Measurements from ENCODE around the gene MCF2L2.

Gene MCF2L2

GRCh38 chr3:183327343-183327742 is 101.1 kb downstream of the MCF2L2 start:
- DNase-seq (ENCODE audit: low read depth): no peak

- no peak for DNase-seq (ENCODE audit: low read depth)
These were observed 104.3 kb downstream of the MCF2L2 start for GRCh38 chr3:183324083-183324482.

- DNase-seq (ENCODE audit: low read depth): no peak
These were observed 109.0 kb downstream of the MCF2L2 start for GRCh38 chr3:183319371-183319770.

GRCh38 chr3:183318877-183319276 is 109.5 kb downstream of the MCF2L2 start:
- no peak for DNase-seq (ENCODE audit: low read depth)

- no peak for DNase-seq (ENCODE audit: low read depth)
These were observed 110.2 kb downstream of the MCF2L2 start for GRCh38 chr3:183317886-183318865.

GRCh38 chr3:183317271-183317670 is 111.1 kb downstream of the MCF2L2 start:
- no peak for DNase-seq (ENCODE audit: low read depth)

GRCh38 chr3:183315739-183316138 is 112.7 kb downstream of the MCF2L2 start:
- DNase-seq (ENCODE audit: low read depth): no peak

GRCh38 chr3:183313764-183314163 is 114.7 kb downstream of the MCF2L2 start:
- no peak for DNase-seq (ENCODE audit: low read depth)

GRCh38 chr3:183313351-183313750 is 115.1 kb downstream of the MCF2L2 start:
- DNase-seq (ENCODE audit: low read depth): no peak

GRCh38 chr3:183312433-183312832 is 116.0 kb downstream of the MCF2L2 start:
- no peak for DNase-seq (ENCODE audit: low read depth)

- DNase-seq (ENCODE audit: low read depth): no peak
These were observed 117.5 kb downstream of the MCF2L2 start for GRCh38 chr3:183310936-183311335.

- DNase-seq (ENCODE audit: low read depth): no peak
These were observed 119.1 kb downstream of the MCF2L2 start for GRCh38 chr3:183309276-183309675.

- no peak for DNase-seq (ENCODE audit: low read depth)
These were observed 119.7 kb downstream of the MCF2L2 start for GRCh38 chr3:183308751-183309150.

- no peak for DNase-seq (ENCODE audit: low read depth)
These were observed 120.7 kb downstream of the MCF2L2 start for GRCh38 chr3:183307749-183308148.

GRCh38 chr3:183306798-183307671 is 121.4 kb downstream of the MCF2L2 start:
- DNase-seq (ENCODE audit: low read depth): no peak

GRCh38 chr3:183303690-183304089 is 124.7 kb downstream of the MCF2L2 start:
- no peak for DNase-seq (ENCODE audit: low read depth)

- DNase-seq (ENCODE audit: low read depth): no peak
These were observed 126.4 kb downstream of the MCF2L2 start for GRCh38 chr3:183301937-183302580.

GRCh38 chr3:183300996-183301562 is 127.3 kb downstream of the MCF2L2 start:
- no peak for DNase-seq (ENCODE audit: low read depth)

GRCh38 chr3:183299976-183300375 is 128.4 kb downstream of the MCF2L2 start:
- no peak for DNase-seq (ENCODE audit: low read depth)

GRCh38 chr3:183298701-183299153 is 129.7 kb downstream of the MCF2L2 start:
- DNase-seq (ENCODE audit: low read depth): no peak

- no peak for DNase-seq (ENCODE audit: low read depth)
These were observed 131.5 kb downstream of the MCF2L2 start for GRCh38 chr3:183296944-183297343.

GRCh38 chr3:183295211-183295610 is 133.2 kb downstream of the MCF2L2 start:
- DNase-seq (ENCODE audit: low read depth): no peak
